Activated T-helper 1 cell treated with Interleukin-2 at 50 U/mL for 16 hours (primary cell): ENCODE measurements around the gene DNM3.
"Not testable (repeated sequence)": the region's sequence is repeated elsewhere in the genome, so short reads cannot be mapped to it uniquely, and the experiment has no call there.

Experiments
- DNase-seq: peaks from one replicate; pipeline ENCODE4 v3.0.0-alpha.2; 2020; ENCODE audit warnings: low read depth

The DNM3 gene

GRCh38 chr1:171841050-171841910, at the start of gene DNM3:
TSS of gene DNM3 (plus strand) at chr1:171841498. CDS start at chr1:171841657, 159 bp downstream.
- peak; percentile 78 for DNase-seq

GRCh38 chr1:171792656-171793369, 48.5 kb upstream of the DNM3 start:
- DNase-seq = no peak

- DNase-seq = no peak
Observed at GRCh38 chr1:171793636-171794035, 47.7 kb upstream of the DNM3 start.

- DNase-seq = no peak
Observed at GRCh38 chr1:171794085-171794484, 47.2 kb upstream of the DNM3 start.

GRCh38 chr1:171796592-171796991, 44.7 kb upstream of the DNM3 start:
- no peak for DNase-seq

- DNase-seq = no peak
Observed at GRCh38 chr1:171798311-171798710, 43.0 kb upstream of the DNM3 start.

- DNase-seq = no peak
Observed at GRCh38 chr1:171798765-171799164, 42.5 kb upstream of the DNM3 start.

- DNase-seq = no peak
Observed at GRCh38 chr1:171799166-171799565, 42.1 kb upstream of the DNM3 start.

- DNase-seq = not testable (repeated sequence)
Observed at GRCh38 chr1:171799698-171800097, 41.6 kb upstream of the DNM3 start.

GRCh38 chr1:171800342-171800741, 41.0 kb upstream of the DNM3 start:
- DNase-seq = no peak

GRCh38 chr1:171800851-171801250, 40.4 kb upstream of the DNM3 start:
- DNase-seq = no peak

GRCh38 chr1:171801487-171801891, 39.8 kb upstream of the DNM3 start:
- no peak for DNase-seq

- no peak for DNase-seq
Observed at GRCh38 chr1:171802207-171802606, 39.1 kb upstream of the DNM3 start.

- DNase-seq = no peak
Observed at GRCh38 chr1:171803045-171803444, 38.3 kb upstream of the DNM3 start.

GRCh38 chr1:171803461-171804022, 37.8 kb upstream of the DNM3 start:
- DNase-seq = no peak

GRCh38 chr1:171805395-171806115, 35.7 kb upstream of the DNM3 start:
- DNase-seq = no peak

- no peak for DNase-seq
Observed at GRCh38 chr1:171807556-171807955, 33.7 kb upstream of the DNM3 start.

- DNase-seq = no peak
Observed at GRCh38 chr1:171809834-171810233, 31.5 kb upstream of the DNM3 start.

GRCh38 chr1:171811672-171812071, 29.6 kb upstream of the DNM3 start:
- no peak for DNase-seq

- DNase-seq = no peak
Observed at GRCh38 chr1:171814692-171815091, 26.6 kb upstream of the DNM3 start.

GRCh38 chr1:171816300-171816901, 24.9 kb upstream of the DNM3 start:
- no peak for DNase-seq
